Measurements from ENCODE around the gene SLC1A4. TPM values are rescaled to one million over a fixed set of nuclear protein-coding genes. Genes with fewer than 3 reads are reported as not detected.

The SLC1A4 gene
- total RNA-seq, 1 experiment from 2014 or later, result 12.9 TPM

DNA sequence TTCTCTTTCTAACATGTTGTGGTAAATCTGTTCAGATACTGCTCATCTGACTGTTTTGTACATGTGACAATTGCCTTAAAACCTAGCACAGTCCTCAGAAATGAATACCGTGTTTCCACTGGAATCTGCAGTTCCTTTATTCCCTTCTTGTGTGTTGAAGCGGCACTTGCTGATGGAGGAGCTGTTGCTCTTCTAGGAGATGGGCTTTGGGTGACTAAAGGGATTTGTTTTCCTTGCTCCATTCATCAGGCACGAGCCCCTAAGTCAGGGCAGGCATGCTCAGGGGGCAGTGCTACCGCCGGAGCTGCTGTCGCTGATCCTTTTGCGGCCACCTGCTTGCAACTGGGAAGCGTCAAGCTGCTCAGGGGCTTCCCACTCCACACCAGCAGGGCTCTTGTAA lies 34.5 kb downstream of the SLC1A4 start:
- H3K4me3 ChIP-seq (ENCODE audit: low read depth in 2 of 2, low read length in 2 of 2), result no peak overlapping the region
- H3K9me3 ChIP-seq (ENCODE audit: control insufficient read depth, insufficient read depth, low read depth, low read length), result no peaks in the 10 kb centered on the region
- CTCF ChIA-PET, result no interaction called here
- H3K27ac ChIP-seq (ENCODE audit: low read length), result no peak overlapping the region
- no TSS peak for BruUV-seq (replicated peaks)
- H3K27me3 ChIP-seq (ENCODE audit: control insufficient read depth, insufficient read depth, low read length), result no peaks in the 10 kb centered on the region
- POLR2A ChIA-PET, result no interaction called here
- TF ChIP-seq, protein P1, sequence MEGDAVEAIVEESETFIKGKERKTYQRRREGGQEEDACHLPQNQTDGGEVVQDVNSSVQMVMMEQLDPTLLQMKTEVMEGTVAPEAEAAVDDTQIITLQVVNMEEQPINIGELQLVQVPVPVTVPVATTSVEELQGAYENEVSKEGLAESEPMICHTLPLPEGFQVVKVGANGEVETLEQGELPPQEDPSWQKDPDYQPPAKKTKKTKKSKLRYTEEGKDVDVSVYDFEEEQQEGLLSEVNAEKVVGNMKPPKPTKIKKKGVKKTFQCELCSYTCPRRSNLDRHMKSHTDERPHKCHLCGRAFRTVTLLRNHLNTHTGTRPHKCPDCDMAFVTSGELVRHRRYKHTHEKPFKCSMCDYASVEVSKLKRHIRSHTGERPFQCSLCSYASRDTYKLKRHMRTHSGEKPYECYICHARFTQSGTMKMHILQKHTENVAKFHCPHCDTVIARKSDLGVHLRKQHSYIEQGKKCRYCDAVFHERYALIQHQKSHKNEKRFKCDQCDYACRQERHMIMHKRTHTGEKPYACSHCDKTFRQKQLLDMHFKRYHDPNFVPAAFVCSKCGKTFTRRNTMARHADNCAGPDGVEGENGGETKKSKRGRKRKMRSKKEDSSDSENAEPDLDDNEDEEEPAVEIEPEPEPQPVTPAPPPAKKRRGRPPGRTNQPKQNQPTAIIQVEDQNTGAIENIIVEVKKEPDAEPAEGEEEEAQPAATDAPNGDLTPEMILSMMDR (IDR thresholded peaks at IDR 0.05), result no peak
- TF ChIP-seq POLR2AphosphoS5 (IDR thresholded peaks at IDR 0.05; ENCODE audit: low read depth, low read length) (no peak), TCF7L2 (IDR thresholded peaks at IDR 0.05; ENCODE audit: low read depth, low read length) (no peak), SIN3A (IDR thresholded peaks at IDR 0.05; ENCODE audit: borderline replicate concordance, insufficient read depth, low read depth, low read length) (no peak)
- TF ChIP-seq, protein P2, sequence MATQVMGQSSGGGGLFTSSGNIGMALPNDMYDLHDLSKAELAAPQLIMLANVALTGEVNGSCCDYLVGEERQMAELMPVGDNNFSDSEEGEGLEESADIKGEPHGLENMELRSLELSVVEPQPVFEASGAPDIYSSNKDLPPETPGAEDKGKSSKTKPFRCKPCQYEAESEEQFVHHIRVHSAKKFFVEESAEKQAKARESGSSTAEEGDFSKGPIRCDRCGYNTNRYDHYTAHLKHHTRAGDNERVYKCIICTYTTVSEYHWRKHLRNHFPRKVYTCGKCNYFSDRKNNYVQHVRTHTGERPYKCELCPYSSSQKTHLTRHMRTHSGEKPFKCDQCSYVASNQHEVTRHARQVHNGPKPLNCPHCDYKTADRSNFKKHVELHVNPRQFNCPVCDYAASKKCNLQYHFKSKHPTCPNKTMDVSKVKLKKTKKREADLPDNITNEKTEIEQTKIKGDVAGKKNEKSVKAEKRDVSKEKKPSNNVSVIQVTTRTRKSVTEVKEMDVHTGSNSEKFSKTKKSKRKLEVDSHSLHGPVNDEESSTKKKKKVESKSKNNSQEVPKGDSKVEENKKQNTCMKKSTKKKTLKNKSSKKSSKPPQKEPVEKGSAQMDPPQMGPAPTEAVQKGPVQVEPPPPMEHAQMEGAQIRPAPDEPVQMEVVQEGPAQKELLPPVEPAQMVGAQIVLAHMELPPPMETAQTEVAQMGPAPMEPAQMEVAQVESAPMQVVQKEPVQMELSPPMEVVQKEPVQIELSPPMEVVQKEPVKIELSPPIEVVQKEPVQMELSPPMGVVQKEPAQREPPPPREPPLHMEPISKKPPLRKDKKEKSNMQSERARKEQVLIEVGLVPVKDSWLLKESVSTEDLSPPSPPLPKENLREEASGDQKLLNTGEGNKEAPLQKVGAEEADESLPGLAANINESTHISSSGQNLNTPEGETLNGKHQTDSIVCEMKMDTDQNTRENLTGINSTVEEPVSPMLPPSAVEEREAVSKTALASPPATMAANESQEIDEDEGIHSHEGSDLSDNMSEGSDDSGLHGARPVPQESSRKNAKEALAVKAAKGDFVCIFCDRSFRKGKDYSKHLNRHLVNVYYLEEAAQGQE (IDR thresholded peaks at IDR 0.05; ENCODE audit: insufficient read depth in 1 of 2, low read depth in 2 of 2, low read length in 1 of 2), result no peak
- intact Hi-C loops (cut with micrococcal nuclease; ENCODE audit: unreplicated experiment) (no loop called here), in situ Hi-C loops (cut with HindIII; ENCODE audit: low pct_unique_long_range_greater_than_20kb, low sequenced_read_pairs) (no loop called here)
- no peaks in the 10 kb centered on the region for H3K36me3 ChIP-seq (ENCODE audit: control insufficient read depth, insufficient read depth, low read length)
- ATAC-seq (no peak; the same call in 1 of the 2 replicates), DNase-seq (ENCODE audit: low read depth, low spot score) (no peak)
- no peaks in the 10 kb centered on the region for H3K4me1 ChIP-seq (ENCODE audit: control insufficient read depth, insufficient read depth, low read length)

DNA sequence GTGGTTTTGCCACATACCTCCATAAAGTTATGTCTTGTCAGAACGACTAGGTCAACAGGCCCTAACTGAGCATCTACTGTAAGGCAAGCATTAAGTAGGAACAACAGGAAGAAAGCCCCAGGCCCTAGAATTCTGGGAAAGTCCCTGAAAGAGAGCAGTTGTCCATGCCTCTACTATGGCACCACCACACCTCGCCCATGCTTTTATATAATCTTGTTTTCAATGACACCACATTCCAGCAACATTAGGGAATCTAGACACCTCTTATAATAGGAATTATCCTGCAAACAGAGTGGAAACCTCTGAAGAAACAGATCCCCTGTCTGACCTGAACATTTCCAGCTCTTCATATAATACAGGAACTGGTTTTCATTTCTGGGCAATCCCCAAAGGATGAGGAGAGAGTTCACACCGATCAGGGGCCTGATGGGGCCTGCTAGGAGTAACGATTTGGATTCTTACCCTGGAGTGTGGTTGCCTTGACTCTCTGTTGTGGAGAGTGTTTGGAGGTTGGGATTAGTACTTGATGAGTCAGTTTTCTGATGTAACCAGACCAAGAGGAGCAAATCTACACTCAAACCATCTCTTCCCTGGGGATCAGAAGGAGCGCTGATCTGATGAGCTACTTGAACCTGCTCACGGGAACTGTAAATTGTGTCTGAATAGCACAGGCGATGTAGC lies 35.1 kb downstream of the SLC1A4 start:
- in situ Hi-C loops (cut with HindIII; ENCODE audit: low pct_unique_long_range_greater_than_20kb, low sequenced_read_pairs), result no loop called here
- POLR2A ChIA-PET, result no interaction called here
- no peak for DNase-seq (ENCODE audit: low read depth, low spot score)

More for the DNA sequence above, 35.1 kb downstream of the SLC1A4 start:
- no peak for ATAC-seq
- TF ChIP-seq, protein P2 (IDR thresholded peaks at IDR 0.05; ENCODE audit: insufficient read depth in 1 of 2, low read depth in 2 of 2, low read length in 1 of 2), result no peak
- CTCF ChIA-PET, result no interaction called here
- H3K4me3 ChIP-seq (ENCODE audit: low read depth in 2 of 2, low read length in 2 of 2), result no peak overlapping the region
- H3K9me3 ChIP-seq (ENCODE audit: control insufficient read depth, insufficient read depth, low read depth, low read length), result no peaks in the 10 kb centered on the region
- H3K27me3 ChIP-seq (ENCODE audit: control insufficient read depth, insufficient read depth, low read length), result no peaks in the 10 kb centered on the region
- no peak overlapping the region; the same call in 1 of the 2 replicates for H3K27ac ChIP-seq (ENCODE audit: low read length)
- no peaks in the 10 kb centered on the region for H3K36me3 ChIP-seq (ENCODE audit: control insufficient read depth, insufficient read depth, low read length)
- no TSS peak for BruUV-seq (replicated peaks)
- H3K4me1 ChIP-seq (ENCODE audit: control insufficient read depth, insufficient read depth, low read length), result no peaks in the 10 kb centered on the region
- intact Hi-C loops (cut with micrococcal nuclease; ENCODE audit: unreplicated experiment), result no loop called here

Data from Panc1 (cell line).